K562 (cell line): Measurements from ENCODE around the gene UBE2S.

Experiments
- CTCF ChIP-seq, 3 experiments: IDR thresholded peaks in 2 of 3; conservative IDR thresholded peaks in 1 of 3; 2 replicates each; pipeline ENCODE4 v1.5.1; 2011 to 2012; ENCODE audit warnings: low read length in 3 of 3, mild to moderate bottlenecking in 3 of 3, control low read depth in 2 of 3, improper control_type of control experiment in 1 of 3, inconsistent platforms in 1 of 3, low read depth in 1 of 3, mixed read lengths in 1 of 3, moderate library complexity in 1 of 3; ENCODE audit not compliant: insufficient read depth in 2 of 3
- ELF2 ChIP-seq: fragments of 250-450 bp; sonication (Bioruptor Pico); IDR thresholded peaks from 2 replicates; pipeline ENCODE4 v1.5.0; 2021; ENCODE audit warnings: mild to moderate bottlenecking
- LEF1 ChIP-seq: fragments of 450-650 bp; IDR thresholded peaks from 2 replicates; pipeline ENCODE4 v1.6.1; 2016; ENCODE audit warnings: mild to moderate bottlenecking
- MXI1 ChIP-seq: IDR thresholded peaks from 2 replicates; pipeline ENCODE4 v1.6.1; 2011; ENCODE audit warnings: low read depth, mild to moderate bottlenecking, improper control_type of control experiment, low read length
- NFRKB ChIP-seq: fragments of 450-650 bp; IDR thresholded peaks from 2 replicates; pipeline ENCODE4 v1.6.1; 2016; ENCODE audit warnings: low read depth
- NUFIP1 ChIP-seq: fragments of 450-650 bp; IDR thresholded peaks from 2 replicates; pipeline ENCODE4 v1.6.1; 2018; ENCODE audit not compliant: partially characterized antibody
- ZNF23 ChIP-seq: fragments of 250-450 bp; sonication (Bioruptor Pico); IDR thresholded peaks from 2 replicates; pipeline ENCODE4 v1.4.0; 2020; ENCODE audit warnings: mild to moderate bottlenecking
- TF ChIP-seq, protein P1 (sequence below): sonication (generic); formaldehyde crosslinking; IDR thresholded peaks from 2 replicates; pipeline ENCODE4 v1.8.1; 2023; ENCODE audit warnings: mild to moderate bottlenecking, missing genetic modification reagents

GRCh38 chr19:55386493-55386971 lies 21.1 kb downstream of the UBE2S start:
- TF ChIP-seq LEF1: no peak
- no peak for TF ChIP-seq NFRKB
- TF ChIP-seq, protein P1, sequence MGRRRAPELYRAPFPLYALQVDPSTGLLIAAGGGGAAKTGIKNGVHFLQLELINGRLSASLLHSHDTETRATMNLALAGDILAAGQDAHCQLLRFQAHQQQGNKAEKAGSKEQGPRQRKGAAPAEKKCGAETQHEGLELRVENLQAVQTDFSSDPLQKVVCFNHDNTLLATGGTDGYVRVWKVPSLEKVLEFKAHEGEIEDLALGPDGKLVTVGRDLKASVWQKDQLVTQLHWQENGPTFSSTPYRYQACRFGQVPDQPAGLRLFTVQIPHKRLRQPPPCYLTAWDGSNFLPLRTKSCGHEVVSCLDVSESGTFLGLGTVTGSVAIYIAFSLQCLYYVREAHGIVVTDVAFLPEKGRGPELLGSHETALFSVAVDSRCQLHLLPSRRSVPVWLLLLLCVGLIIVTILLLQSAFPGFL (CRISPR knock-in tag): no peak
- TF ChIP-seq CTCF (IDR thresholded peaks at IDR 0.05 in 2 of 3, conservative IDR thresholded peaks at IDR 0.05 in 1 of 3; ENCODE audit: insufficient read depth in 2 of 3, low read depth in 1 of 3, low read length in 3 of 3): no peak
- TF ChIP-seq NUFIP1: no peak
- TF ChIP-seq ZNF23 (CRISPR knock-in tag): no peak
- no peak for TF ChIP-seq MXI1
- TF ChIP-seq ELF2 (CRISPR knock-in tag): no peak
